OCI-LY1 (cell line): ENCODE data around the gene KLHL40.

Experiments used
- CTCF ChIP-seq: fragments of 200-600 bp; sonication (generic), shearing (Covaris generic); IDR thresholded peaks from 2 replicates; pipeline ENCODE4 v1.5.1; 2017; ENCODE audit warnings: mild to moderate bottlenecking, antibody characterized with exemption, low read length, moderate library complexity, mixed read lengths
- EZH2 ChIP-seq: fragments of 200-600 bp; sonication (generic), shearing (Covaris generic); IDR thresholded peaks from 2 replicates; pipeline ENCODE4 v1.8.0; 2017; ENCODE audit warnings: borderline replicate concordance, mixed run types, mild to moderate bottlenecking, antibody characterized with exemption, low read length, moderate library complexity, mixed read lengths

- TF ChIP-seq CTCF (no peak), EZH2 (no peak)
Observed at GRCh38 chr3:42658771-42659390, 26.5 kb upstream of the KLHL40 start.
